ENCODE measurements around the gene HOXB2. TPM values are rescaled to one million over a fixed set of nuclear protein-coding genes. Genes with fewer than 3 reads are reported as not detected.

HOXB2 gene
- total and polyA plus RNA-seq, 3 experiments from 2014 or later = 12.8 to 18.3 (median 16.7) TPM

GRCh38 chr17:48563385-48563838 lies 18.5 kb upstream of the HOXB2 start:
- ChIA-PET CTCF (no interaction called here), POLR2A (no interaction called here)
- Histone ChIP-seq H3K27me3 (ENCODE audit: insufficient read depth, low read length, poor library complexity, severe bottlenecking) (no peaks in the 10 kb centered on the region), H3K36me3 (ENCODE audit: insufficient read depth, low read length) (no peaks in the 10 kb centered on the region), H3K4me3 (ENCODE audit: low read length) (no peak overlapping the region), H3K27ac (ENCODE audit: low read depth, low read length) (no peak overlapping the region), H3K4me1 (ENCODE audit: insufficient read depth, low read length) (no peaks in the 10 kb centered on the region), H3K9me3 (ENCODE audit: low read length) (no peaks in the 10 kb centered on the region)
- no peak for DNase-seq
- Mint-ChIP-seq H3K9me3 (no peaks in the 10 kb centered on the region), H3K27ac (no peak overlapping the region), H3K4me1 (peaks cover 0 to 12% (median 10%) of the 10 kb centered on the region in 3 donors), H3K36me3 (peaks cover 0 to 3% (median 0%) of the 10 kb centered on the region in 3 donors), H3K27me3 (peaks cover 0 to 11% of the 10 kb centered on the region in 2 donors), H3K4me3 (no peak overlapping the region)

GRCh38 chr17:48562934-48563333 lies 18.0 kb upstream of the HOXB2 start:
- no peaks in the 10 kb centered on the region for H3K9me3 ChIP-seq (ENCODE audit: low read length)
- no peaks in the 10 kb centered on the region for H3K36me3 ChIP-seq (ENCODE audit: insufficient read depth, low read length)
- Mint-ChIP-seq H3K36me3 (peaks cover 0 to 3% (median 0%) of the 10 kb centered on the region in 3 donors), H3K27ac (no peak overlapping the region), H3K27me3 (peaks cover 0 to 13% of the 10 kb centered on the region in 2 donors), H3K4me3 (no peak overlapping the region), H3K9me3 (no peaks in the 10 kb centered on the region), H3K4me1 (peaks cover 0 to 12% (median 8%) of the 10 kb centered on the region in 3 donors)
- no peak for DNase-seq
- no peak overlapping the region for H3K4me3 ChIP-seq (ENCODE audit: low read length)
- H3K27ac ChIP-seq (ENCODE audit: low read depth, low read length) = no peak overlapping the region
- H3K4me1 ChIP-seq (ENCODE audit: insufficient read depth, low read length) = no peaks in the 10 kb centered on the region
- POLR2A ChIA-PET = no interaction called here
- CTCF ChIA-PET = no interaction called here
- H3K27me3 ChIP-seq (ENCODE audit: insufficient read depth, low read length, poor library complexity, severe bottlenecking) = no peaks in the 10 kb centered on the region

DNA sequence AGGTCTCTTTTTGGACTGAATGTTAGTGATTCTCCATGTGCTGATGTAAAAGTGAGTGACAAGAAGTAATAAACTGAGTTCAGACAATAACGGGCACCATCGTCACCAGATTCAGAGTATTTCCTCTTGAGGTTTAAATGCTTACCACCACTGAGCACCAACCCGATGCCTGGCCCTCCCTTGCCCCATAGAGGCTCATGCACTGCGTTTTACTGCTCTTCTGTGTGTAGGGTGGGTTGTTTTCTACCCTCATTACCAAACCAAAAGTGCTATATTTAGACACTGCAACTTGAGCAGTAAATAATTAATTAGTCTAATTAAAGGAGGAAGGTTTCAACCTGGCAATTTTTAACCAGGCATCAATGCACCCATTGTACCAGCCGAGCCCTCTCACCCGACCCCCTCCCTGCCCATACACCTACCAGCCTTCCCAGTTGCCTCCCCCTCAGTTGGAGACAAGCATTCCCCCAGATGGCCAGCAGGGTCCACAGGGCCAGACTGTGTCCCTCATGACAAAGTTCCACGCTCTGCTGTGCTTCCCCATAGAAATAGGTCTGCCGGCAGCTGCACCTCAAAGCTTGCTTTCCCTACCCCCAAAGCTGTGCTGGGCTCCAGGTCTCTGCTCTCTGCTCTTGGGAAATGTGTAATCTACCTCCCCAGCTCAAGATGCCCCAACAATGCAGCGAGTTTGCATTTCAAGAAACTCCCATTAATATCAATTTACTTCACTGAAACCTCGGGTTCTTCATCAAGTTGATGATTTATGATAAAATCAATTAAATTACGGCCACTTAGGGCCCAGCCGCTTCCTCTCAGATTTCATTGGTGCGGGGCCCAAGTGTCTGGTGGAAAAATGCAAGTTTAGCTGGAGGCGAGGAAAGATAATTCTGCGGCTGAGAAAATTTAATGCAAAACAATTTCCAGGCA lies 17.2 kb upstream of the HOXB2 start:
- H3K27ac Mint-ChIP-seq = peak overlapping the region in 4 of 8 donors; percentile 4 to 80 (median 50)
- Histone ChIP-seq H3K9me3 (ENCODE audit: low read length) (no peaks in the 10 kb centered on the region), H3K36me3 (ENCODE audit: insufficient read depth, low read length) (no peaks in the 10 kb centered on the region), H3K4me3 (ENCODE audit: low read length) (no peak overlapping the region), H3K27me3 (ENCODE audit: insufficient read depth, low read length, poor library complexity, severe bottlenecking) (no peaks in the 10 kb centered on the region), H3K4me1 (ENCODE audit: insufficient read depth, low read length) (no peaks in the 10 kb centered on the region), H3K27ac (ENCODE audit: low read depth, low read length) (no peak overlapping the region)
- ChIA-PET CTCF (interaction anchor here (1.0 kb wide), 1 partner anchor 19 kb away, joined by 3 read pairs; no protein-coding TSS in a partner anchor), POLR2A (no interaction called here)
- H3K9me3 Mint-ChIP-seq = no peaks in the 10 kb centered on the region
- DNase-seq = peak in 1 of 5 donors; percentile 41
- peaks cover 0 to 16% of the 10 kb centered on the region in 2 donors for H3K27me3 Mint-ChIP-seq
- H3K36me3 Mint-ChIP-seq = peaks cover 0 to 3% (median 0%) of the 10 kb centered on the region in 3 donors
- peaks cover 0 to 12% (median 8%) of the 10 kb centered on the region in 3 donors for H3K4me1 Mint-ChIP-seq
- H3K4me3 Mint-ChIP-seq = peak overlapping the region in 2 of 7 donors; percentile 25 to 74

DNA sequence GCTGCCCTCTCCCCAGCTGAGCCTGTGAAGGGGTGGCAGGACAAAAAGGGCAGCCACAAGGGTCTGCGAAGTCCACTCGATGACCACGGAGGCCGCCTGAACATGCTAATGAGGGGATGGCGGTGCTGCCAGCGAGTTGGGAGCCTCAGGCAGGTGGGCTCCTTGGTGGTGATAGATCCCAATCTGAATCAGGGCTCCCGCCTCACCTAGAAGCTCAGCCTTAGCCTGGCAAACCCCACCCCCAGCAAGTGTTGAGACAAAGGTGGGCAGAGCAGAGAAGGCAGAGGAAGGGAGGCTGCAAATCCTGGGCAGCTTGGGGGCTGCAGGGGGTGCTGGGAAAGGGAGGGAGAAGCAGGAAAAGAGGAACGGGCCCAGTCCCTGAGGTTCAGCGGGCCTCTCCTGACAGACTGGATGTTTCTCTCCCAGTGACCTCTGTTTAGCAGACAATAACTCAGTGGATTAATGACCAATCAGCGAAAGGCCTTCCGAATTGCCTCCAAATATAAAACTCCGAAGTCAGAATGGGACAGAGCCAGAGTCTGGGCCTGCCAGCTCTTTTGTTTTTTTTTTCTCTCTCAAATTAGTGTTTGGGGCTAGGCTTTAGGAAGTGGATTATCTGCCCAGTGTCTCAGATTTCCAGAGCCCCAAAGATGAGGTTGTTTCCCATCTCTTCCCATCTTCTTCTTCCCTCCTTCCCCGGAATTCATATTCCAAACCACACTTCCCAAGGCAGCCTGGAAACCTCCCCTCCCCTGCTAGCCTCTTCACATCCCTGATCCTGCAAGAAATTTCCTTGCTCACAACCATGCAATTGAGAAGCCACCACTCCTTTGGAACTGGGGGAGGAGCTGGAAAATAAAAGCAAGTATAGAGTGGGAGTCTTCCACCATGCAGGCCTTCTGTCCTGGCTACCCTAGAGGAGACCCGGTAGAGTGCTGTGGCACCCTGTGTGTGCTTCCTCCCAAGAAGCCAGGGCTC lies 15.2 kb upstream of the HOXB2 start:
- H3K9me3 ChIP-seq (ENCODE audit: low read length) = no peaks in the 10 kb centered on the region
- H3K4me3 ChIP-seq (ENCODE audit: low read length) = no peak overlapping the region
- H3K27ac ChIP-seq (ENCODE audit: low read depth, low read length) = no peak overlapping the region
- no peaks in the 10 kb centered on the region for H3K27me3 ChIP-seq (ENCODE audit: insufficient read depth, low read length, poor library complexity, severe bottlenecking)
- H3K36me3 ChIP-seq (ENCODE audit: insufficient read depth, low read length) = no peaks in the 10 kb centered on the region
- peak in 1 of 5 donors; percentile 31 for DNase-seq
- peaks cover 0 to 3% (median 0%) of the 10 kb centered on the region in 3 donors for H3K36me3 Mint-ChIP-seq
- H3K27me3 Mint-ChIP-seq = peaks cover 9 to 23% of the 10 kb centered on the region in 2 donors
- no peaks in the 10 kb centered on the region for H3K4me1 ChIP-seq (ENCODE audit: insufficient read depth, low read length)
- H3K4me1 Mint-ChIP-seq = peaks cover 4 to 23% (median 10%) of the 10 kb centered on the region in 3 donors
- H3K27ac Mint-ChIP-seq = peak overlapping the region in 1 of 8 donors; percentile 66
- H3K4me3 Mint-ChIP-seq = no peak overlapping the region
- H3K9me3 Mint-ChIP-seq = no peaks in the 10 kb centered on the region
- ChIA-PET POLR2A (no interaction called here), CTCF (interaction anchor here (0.6 to 2.0 kb wide), 5 partner anchors 13 to 224 kb away, joined by 3 to 6 read pairs (median 3); no protein-coding TSS in a partner anchor)

DNA sequence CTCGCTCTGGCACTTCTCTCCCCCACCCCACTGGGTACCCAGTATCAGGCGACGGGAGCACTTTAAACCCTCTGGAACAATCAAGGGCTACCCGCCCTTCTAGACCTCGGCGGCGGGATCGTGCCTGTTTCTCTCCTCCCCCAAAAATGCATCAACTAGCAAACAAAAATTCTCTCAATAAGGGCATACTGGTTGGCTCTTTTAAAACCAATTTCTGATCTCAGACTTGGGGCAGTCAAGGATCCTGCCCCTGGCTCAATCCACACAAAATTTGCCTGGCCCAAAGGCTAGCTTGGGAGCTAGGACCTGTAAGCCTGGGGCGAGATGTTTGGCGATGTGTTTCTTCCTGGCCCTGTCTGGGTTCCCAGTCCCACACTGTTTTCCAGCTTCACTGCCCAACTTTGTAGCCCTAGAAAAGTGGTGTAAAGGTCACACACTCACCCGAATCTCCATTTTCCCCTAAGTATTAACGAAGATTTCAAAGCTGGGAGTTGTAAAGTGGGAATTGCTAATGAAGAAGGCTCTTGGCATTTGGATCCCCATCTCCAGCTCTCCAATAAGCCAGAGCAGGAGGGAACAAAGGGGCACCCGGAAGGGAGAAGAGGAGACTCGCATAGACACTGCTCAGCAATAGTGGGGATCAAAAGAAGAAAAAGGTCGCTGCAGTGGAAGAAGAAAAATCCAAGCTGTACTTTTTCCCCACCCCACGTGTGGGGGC lies 14.4 kb upstream of the HOXB2 start:
- peaks cover 0 to 3% (median 0%) of the 10 kb centered on the region in 3 donors for H3K36me3 Mint-ChIP-seq
- H3K4me1 Mint-ChIP-seq = peaks cover 6 to 25% (median 11%) of the 10 kb centered on the region in 3 donors
- H3K27me3 Mint-ChIP-seq = peaks cover 9 to 20% of the 10 kb centered on the region in 2 donors
- DNase-seq = peak in 1 of 5 donors; percentile 14
- H3K4me3 ChIP-seq (ENCODE audit: low read length) = no peak overlapping the region
- no peaks in the 10 kb centered on the region for H3K9me3 Mint-ChIP-seq
- no peak overlapping the region for H3K27ac ChIP-seq (ENCODE audit: low read depth, low read length)
- no peak overlapping the region for H3K27ac Mint-ChIP-seq
- H3K4me3 Mint-ChIP-seq = no peak overlapping the region
- H3K36me3 ChIP-seq (ENCODE audit: insufficient read depth, low read length) = no peaks in the 10 kb centered on the region
- POLR2A ChIA-PET = no interaction called here
- no peaks in the 10 kb centered on the region for H3K27me3 ChIP-seq (ENCODE audit: insufficient read depth, low read length, poor library complexity, severe bottlenecking)
- H3K4me1 ChIP-seq (ENCODE audit: insufficient read depth, low read length) = no peaks in the 10 kb centered on the region
- CTCF ChIA-PET = interaction anchor here (0.6 to 2.0 kb wide), 5 partner anchors 12 to 223 kb away, joined by 3 to 6 read pairs (median 3); no protein-coding TSS in a partner anchor
- no peaks in the 10 kb centered on the region for H3K9me3 ChIP-seq (ENCODE audit: low read length)

- no peaks in the 10 kb centered on the region for H3K4me1 ChIP-seq (ENCODE audit: insufficient read depth, low read length)
- no peaks in the 10 kb centered on the region for H3K9me3 Mint-ChIP-seq
- ChIA-PET CTCF (no interaction called here), POLR2A (no interaction called here)
- H3K4me3 ChIP-seq (ENCODE audit: low read length) = no peak overlapping the region
- H3K36me3 ChIP-seq (ENCODE audit: insufficient read depth, low read length) = no peaks in the 10 kb centered on the region
- no peak for DNase-seq
- peaks cover 9 to 20% of the 10 kb centered on the region in 2 donors for H3K27me3 Mint-ChIP-seq
- no peaks in the 10 kb centered on the region for H3K27me3 ChIP-seq (ENCODE audit: insufficient read depth, low read length, poor library complexity, severe bottlenecking)
- H3K4me1 Mint-ChIP-seq = peaks cover 6 to 25% (median 11%) of the 10 kb centered on the region in 3 donors
- H3K36me3 Mint-ChIP-seq = peaks cover 0 to 3% (median 0%) of the 10 kb centered on the region in 3 donors
- H3K27ac Mint-ChIP-seq = peak overlapping the region in 1 of 8 donors; percentile 78
- no peaks in the 10 kb centered on the region for H3K9me3 ChIP-seq (ENCODE audit: low read length)
- H3K4me3 Mint-ChIP-seq = no peak overlapping the region
- no peak overlapping the region for H3K27ac ChIP-seq (ENCODE audit: low read depth, low read length)
These were observed 13.9 kb upstream of the HOXB2 start for GRCh38 chr17:48558831-48559121.

DNA sequence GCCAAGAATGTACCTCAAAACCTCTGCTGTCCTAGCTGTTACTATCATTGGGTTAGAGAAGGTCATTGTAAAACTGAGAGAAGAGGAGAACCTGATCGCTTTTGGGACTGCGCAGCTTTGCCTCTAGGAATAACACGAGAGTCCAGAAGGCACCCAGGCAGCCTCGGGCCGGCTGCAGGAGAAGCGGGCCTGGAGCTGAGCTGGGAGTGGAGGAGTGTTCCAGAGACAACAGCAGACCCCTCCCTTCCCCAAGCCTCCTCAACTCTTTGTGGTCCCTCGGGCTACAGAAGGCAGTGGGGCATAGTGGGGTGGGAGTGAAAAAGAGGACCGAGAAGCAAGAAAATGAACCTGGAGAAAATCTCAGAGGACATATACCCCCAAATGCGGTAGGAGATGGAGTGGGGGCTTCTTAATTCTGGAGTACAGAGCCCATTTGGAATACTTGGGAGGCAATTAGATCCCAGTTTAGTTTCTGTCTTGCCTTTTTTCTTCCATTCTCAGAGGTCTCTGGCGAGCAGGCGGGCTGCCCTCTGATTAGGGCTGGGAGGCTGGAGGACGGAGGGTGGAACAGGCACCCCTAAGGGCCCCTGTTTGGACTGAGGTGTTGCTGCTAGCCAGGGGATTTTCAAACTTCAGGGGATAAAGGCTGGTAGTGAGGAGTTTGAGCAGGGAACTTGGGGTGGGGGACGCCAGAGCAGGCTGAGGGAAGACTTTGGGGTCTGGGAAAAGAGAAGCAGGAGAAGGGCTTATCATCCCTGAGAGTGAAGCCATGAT lies 13.3 kb upstream of the HOXB2 start:
- no peaks in the 10 kb centered on the region for H3K9me3 ChIP-seq (ENCODE audit: low read length)
- peaks cover 0 to 5% (median 0%) of the 10 kb centered on the region in 3 donors for H3K36me3 Mint-ChIP-seq
- POLR2A ChIA-PET = no interaction called here
- no peak overlapping the region for H3K27ac ChIP-seq (ENCODE audit: low read depth, low read length)
- no peaks in the 10 kb centered on the region for H3K4me1 ChIP-seq (ENCODE audit: insufficient read depth, low read length)
- CTCF ChIA-PET = interaction anchor here (0.9 kb wide), 1 partner anchor 9 kb away, joined by 4 read pairs; no protein-coding TSS in a partner anchor
- H3K27me3 ChIP-seq (ENCODE audit: insufficient read depth, low read length, poor library complexity, severe bottlenecking) = no peaks in the 10 kb centered on the region
- H3K9me3 Mint-ChIP-seq = no peaks in the 10 kb centered on the region
- peaks cover 6 to 25% (median 11%) of the 10 kb centered on the region in 3 donors for H3K4me1 Mint-ChIP-seq
- H3K27ac Mint-ChIP-seq = peak overlapping the region in 1 of 8 donors; percentile 78
- peaks cover 9 to 20% of the 10 kb centered on the region in 2 donors for H3K27me3 Mint-ChIP-seq
- H3K4me3 Mint-ChIP-seq = no peak overlapping the region
- no peak overlapping the region for H3K4me3 ChIP-seq (ENCODE audit: low read length)
- DNase-seq = peak in 1 of 5 donors; percentile 13
- H3K36me3 ChIP-seq (ENCODE audit: insufficient read depth, low read length) = no peaks in the 10 kb centered on the region
